IPS-11a (cell line): Measurements from ENCODE around the gene SLC47A2.
A peak's percentile ranks its signal among the peaks of the same experiment; 100 is the strongest.

ENCODE experiments used
- H3K4me3 ChIP-seq: one replicate; pipeline ENCODE4 v1.5.1; 2013; ENCODE audit warnings: low read depth, low read length, control low read depth

Gene SLC47A2

DNA sequence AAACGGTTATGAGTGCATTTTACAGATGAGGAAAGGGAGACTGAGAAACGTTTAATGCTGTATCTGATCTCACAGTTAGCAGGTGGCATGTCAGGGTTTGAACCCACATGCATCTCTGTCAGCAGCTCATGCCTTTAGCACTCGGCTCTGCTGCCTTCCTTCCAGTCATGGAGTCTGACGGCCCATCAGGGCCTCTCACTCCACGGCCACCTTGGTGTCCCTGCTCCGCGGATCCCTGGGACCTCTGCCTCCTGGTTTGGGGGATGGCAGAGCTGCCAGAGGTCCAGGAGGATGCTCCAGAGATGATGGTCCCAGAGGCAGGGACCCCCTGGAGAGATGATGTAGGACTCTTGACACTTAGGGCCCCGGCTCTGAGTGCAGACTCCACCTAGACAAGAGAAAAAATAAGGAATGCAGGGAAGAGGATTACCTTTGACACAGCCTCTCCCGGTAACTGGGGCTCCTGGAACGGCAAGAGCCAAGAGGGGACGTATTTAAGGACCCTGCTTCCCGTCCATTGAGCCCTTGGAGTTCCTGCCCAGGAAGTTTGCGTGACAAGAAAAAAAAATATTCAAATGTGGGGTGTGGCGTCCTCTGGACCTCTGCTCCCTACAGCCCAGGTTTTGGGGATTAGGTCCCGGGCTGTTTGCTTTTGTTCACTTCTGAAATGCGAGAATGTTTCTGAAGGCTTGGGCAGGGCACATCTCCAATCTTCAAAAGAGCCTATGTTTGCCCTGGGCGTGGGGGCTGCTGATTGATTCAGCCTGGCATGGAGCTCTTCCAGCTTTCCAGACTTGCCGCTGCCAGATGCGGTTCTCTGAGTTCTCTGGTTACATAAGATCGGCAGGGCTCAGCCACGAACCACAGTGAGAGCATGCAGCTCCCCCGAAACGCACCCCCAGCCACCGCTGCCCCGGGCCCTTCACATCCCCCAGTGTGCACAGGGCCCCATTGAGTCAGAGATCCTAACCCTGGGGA is 31.7 kb upstream of the SLC47A2 start, which contains the start of gene ALDH3A1:
Gene ALDH3A1, minus strand, starts transcription at position 470 of the 978 bp plus-strand sequence. CDS start 3,169 bp downstream, outside the sequence.
- H3K4me3 ChIP-seq = no peak within 1 kb of the TSS

DNA sequence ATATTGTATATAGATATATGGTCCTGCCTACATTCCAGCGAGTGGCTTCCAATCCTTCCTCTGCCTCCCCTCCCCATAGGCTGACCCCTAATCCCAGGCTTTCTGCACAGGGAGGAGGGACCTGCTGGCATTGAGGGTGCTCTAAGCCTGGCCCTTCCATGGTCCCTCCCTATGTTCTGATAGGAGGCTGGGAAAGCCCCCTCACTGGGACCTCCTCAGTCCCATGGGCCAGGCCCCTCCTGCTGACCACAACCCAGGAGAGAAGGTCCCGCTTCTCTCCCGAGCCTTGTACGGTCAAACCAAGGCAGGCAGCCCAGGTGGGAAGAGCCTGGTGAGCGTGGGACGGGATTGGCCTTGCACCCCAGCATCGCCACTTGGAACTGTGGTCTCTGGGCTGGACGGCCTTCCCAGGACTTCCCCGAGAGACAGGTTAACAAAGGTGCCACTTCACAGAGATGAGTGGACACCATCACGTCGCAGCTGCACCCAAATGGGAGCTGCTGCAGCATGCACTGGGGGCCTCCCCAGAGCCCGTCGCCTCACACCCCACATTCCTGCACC is 30.9 kb upstream of the SLC47A2 start:
- H3K4me3 ChIP-seq = no peak overlapping the region

DNA sequence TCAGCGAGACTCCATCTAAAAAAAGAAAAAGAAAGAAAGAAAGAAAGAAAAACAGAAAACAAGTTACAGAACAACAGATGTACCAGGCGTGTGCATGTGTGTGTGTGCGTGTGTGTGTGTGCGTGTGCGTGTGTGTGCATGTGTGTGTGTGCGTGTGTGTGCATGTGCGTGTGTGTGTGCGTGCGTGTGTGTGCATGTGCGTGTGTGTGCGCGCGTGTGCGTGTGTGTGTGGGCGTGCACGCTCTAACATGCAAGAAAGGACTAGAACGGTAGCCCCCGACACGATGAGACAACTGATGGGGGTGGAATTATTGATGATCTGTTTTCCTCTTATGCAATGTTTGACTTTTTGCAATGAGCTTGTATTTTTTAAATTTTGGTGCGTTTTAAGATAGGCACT is 30.1 kb upstream of the SLC47A2 start:
- no peak overlapping the region for H3K4me3 ChIP-seq

DNA sequence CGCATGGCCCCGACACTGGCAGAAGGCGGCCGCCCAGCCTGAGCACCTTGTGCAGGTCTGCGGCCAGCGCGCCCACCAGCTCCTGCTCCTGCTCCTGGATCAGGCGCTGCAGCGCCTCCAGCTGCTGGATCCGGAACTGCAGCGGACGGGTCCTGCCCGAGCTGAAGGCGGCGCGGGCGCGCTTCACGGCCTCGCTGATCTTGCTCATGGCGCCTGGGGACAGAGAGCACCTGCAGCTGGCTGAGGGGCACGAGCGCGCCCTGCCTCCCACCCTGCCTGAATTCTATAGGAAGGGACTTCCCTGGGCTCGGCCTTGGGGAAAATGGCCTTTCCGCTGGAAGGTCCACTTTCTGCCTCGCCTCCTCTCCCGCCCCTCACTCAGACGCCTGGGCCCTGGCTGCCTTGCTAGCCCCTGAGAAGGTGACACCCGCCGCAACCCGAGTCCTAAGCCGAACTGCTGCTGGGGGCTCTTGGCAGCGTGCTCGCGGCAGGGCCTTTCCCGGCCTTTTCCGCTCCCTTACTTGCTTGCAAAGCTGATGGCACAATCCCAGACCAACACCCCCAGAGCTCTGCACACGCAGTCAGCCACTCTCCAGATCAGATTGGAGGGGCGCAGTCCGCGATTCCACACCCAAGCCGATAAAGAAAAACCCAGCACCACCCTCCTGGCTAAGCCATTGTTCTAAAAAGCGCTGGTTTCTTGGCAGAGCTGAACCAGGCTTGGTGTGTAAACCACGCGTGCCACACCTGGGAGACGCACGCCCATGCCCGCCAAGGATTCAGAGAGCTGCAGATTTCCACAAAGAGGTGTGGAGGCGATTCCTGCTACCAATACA is 28.8 kb upstream of the SLC47A2 start:
- no peak overlapping the region for H3K4me3 ChIP-seq

DNA sequence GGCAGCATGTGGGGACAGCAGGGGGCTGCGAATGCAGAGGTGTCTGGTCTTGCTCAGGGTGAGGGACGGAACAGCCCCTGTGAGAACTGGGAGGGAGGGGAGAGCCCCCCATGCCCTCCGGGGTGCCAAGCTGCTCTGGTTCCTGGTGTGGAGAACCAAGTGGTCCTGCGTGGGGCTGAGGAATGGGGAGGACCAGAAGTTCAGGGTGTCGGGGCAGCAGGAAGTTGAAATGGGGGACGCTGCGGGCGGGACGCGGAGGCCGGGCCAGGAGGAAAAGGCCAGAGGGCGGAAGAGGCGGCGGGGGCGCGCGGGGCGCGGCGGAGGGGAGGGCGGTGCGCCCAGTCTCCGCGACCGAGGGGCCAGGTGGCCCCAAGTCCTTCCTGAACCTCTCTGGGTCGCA is 28.1 kb upstream of the SLC47A2 start:
- peak overlapping the region; percentile 14 for H3K4me3 ChIP-seq

DNA sequence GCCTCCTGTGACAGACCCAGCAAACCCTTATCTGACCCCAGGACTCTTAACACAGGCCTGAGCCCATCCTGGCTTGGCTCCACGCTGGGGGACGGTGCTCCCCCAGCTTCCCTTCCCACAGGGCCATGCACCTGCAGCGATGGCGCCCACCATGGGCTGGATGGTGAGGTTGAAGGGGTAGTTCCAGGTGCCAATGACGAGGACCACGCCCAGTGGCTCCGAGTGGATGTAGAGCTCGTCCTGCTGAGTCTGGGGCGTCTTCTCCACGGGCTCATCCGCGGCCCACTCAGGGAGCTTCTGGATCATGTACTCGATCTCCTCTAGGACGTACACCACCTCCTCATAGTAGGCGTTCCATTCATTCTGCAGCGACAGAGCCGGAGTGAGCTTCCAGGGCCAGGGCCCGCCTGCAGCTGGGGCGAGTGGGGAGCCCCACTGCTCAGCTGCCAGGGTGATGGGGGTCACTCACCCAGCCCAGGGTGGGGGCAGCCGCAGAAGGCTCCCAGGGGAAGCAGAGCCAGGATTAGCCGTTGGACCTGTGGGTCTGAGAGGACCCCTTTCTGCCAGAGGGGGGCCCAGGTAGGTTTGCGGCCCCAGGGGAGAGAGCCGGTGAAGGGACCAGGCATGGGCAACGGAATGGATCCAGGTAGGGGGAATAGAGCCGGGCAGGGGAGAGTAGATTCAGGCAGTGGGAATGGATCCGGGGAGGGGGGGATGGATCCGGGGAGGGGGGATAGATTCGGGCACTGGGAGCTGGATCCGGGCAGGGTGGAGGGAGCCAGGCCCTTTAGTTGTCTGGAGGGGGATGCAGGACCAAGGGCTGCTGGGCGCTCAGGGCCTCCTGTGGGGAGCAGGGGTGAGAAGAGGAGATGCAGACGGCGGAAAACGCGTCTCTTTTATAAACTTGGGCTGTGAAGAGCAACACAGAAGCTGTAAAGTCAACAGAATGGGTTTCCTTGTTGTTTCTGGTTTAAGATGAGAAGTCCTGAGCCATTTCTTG is 27.0 kb upstream of the SLC47A2 start:
- no peak overlapping the region for H3K4me3 ChIP-seq

DNA sequence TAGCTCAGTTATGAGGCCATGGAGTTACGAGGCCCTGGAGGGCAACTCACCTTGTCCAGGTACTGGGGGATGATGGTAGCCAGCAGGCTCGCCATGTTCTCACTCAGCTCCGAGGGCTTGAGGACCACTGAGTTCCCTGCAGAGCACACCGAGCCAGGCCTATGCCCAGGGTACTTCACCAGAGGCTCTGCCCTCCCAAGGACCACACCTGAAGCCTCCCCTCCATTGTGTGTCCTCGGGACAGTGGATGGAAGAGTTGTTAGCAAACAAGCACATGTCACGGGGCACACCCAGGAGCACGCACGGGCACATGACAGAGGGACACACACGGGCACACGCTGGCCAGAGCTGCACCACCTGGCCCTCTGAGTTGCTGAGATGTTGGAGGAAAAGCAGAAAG is 26.1 kb upstream of the SLC47A2 start:
- H3K4me3 ChIP-seq = no peak overlapping the region

DNA sequence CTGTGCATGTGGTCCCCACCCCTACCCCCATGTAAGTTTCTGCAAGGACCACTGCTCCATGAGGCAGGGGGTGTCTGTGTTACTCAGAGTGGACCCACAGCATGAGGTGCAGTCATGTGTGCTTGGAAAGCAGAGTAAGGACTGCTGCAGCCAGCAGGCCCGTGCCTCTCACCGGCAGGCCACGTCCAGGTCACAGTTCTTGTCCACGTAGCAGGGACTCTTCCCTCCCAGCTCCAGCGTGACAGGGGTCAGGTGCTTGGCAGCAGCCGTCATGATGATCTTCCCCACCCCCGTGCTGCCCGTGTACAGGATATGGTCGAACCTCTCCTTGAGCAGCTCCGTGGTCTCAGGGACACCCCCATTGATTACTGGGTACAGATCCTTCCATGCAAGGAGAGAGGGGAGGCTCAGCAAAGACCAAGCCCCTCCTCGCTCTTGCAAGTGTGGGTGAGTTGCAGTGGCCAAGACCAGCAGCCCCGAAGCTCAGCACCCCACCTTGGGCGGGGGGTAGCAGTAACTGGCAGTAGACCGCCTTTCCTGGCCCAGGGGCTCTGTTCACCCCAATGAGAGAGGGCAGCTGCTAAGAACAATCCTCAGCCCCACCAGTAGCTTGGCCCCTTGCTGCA is 25.6 kb upstream of the SLC47A2 start:
- no peak overlapping the region for H3K4me3 ChIP-seq

DNA sequence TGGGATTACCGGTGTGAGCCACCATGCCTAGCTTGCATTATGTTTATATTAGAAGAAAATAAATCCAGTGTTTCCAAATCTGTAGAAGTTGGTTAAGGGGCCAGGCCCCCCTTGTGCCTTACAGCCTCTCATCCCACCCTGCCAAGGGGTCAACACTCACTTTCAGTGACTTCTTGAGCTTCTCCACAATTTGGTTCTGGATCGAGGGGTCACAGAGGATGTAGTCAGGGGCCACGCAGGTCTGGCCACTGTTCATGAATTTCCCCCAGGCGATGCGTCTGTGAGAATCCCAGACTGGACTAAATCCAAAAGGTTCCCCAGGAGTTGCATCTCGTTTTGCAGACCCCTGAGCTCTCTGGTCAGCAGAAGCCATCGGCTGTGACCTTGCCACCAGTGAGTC is 24.5 kb upstream of the SLC47A2 start:
- H3K4me3 ChIP-seq = no peak overlapping the region

DNA sequence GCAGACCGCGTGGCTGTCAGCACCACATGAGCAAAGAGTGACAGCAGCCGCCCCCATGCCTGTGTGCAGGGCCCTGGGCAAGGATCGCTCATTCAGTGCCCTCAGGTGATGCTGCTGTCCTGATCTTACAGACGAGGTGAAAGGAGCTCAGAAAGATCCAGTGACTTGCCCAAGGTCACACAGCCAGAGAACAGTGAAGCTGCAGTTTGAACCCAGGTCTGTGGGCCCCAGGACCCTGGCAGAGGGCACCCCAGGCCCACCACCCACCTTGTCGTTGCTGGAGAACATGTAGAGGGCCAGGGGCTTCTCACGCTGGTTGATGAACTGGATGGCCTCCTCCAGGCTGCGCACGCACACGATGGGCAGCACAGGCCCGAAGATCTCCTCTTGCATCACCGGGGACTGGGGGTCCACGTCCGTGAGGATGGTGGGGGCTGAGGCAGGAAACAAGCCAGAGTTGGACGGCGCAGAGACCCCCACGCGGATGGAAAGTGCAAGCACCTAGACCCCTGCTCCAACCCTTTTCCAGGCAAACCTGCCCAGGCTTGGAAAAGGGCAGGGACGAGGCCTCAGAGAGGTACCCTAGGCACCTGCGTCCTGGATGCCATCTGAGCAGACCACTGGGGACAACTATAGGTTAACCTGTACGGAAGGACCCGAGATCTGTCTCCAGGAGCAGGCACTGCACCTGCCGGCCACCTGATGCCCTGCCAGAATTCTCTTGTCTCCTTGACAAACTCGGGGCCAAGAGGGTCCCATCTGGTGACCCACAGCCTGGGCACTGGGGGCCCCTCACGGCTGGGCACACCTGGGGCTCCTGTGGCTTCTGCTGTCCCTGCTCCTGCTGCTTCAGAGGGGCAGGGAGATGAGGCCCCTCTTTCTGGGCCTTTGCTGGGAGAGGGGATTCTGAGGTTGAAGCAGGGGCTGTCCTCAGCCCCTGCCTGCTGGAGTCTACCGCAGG is 23.1 kb upstream of the SLC47A2 start:
- no peak overlapping the region for H3K4me3 ChIP-seq

DNA sequence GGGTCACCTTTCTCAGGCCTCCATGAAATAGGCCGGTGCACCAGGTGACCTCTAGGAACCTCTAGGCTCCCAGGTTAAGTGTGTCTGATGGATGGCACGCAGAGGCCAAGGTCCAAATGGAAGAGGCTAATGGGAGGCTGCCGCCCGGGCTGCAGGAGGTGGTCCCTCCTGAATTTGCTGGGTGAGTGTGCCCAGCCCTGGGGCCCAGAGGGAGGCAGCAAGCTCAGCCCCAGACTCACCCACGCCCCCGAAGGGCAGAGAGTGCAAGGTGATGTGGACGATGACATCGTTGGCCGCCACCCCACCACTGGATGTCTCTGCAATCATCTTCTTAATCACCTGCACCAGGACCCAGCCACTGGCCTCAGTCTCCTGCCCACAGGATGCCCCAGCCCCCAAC is 22.4 kb upstream of the SLC47A2 start:
- no peak overlapping the region for H3K4me3 ChIP-seq

DNA sequence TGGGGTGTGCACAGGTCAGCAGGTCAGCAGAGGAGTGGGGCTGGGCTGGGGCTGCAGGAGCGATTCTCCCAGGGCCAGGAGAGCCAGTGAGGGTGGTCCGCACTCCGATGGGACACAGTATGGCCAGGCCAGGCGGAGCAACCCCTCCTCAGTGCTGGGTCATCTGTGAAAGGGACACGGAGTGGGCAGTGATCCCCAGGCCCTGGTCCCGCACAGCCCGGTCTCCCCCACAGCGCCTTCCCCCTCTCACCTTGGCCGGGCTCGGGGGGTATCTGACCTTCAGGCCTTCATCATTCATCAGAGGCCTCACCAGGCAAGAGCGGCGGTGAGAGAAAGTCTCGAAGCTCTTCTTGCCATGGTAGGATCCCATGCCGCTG is 21.7 kb upstream of the SLC47A2 start:
- H3K4me3 ChIP-seq = no peak overlapping the region

DNA sequence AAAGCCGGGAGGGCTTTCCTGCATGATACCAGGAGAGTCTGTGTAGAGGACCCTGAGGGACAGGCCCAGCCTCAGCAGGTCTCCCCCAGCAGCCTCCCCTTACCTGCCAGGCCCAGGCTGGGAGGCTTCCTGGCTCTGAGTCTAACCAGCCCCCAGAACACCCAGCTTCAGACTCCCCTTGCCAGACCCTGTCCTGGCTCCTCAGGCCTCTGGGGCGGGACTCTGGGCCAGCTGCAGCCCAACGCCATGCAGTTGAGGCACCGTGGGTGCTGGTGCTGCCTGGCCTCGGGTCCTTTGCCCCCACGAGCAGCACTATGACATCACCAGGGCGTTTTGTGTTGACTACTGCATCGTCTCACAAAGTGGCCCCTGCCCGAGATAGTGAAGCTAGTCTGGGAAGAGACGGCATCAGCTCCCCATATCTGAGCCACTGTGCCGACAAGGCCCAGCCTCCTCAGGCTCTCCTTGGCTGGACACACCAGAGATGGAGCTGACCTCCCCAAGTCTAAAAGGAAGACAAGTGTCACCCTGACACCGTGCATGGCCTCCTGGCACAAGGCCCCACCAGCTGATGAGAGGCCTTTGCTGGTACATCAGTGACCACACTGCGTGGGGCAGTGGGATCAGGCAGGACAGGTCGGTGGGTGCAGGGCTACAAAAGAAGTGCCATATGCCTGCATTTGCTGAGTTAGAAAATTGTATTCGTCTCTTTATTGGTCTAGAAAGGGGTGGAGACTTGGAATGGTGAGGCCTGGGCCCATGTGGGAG is 21.1 kb upstream of the SLC47A2 start:
- no peak overlapping the region for H3K4me3 ChIP-seq

DNA sequence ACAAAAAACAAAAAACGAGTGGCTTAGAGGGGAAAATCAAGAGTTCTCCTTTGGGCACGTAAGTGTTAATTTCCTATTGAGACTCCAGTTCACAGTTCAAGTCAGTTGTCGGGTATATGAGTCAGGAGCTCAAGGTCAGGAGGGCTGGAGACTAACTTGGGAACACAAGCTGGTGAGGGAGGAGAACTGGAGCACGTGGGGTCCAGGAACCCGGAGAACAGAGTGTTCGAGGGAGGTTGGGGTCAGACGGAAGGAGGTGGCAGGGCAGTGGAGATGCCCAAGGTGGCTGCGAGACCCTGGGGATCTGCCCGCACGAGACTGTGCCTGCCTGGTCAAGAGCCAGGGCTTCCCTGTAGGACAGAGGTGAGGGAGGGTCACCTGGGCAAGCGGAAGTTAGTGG is 19.7 kb upstream of the SLC47A2 start:
- no peak overlapping the region for H3K4me3 ChIP-seq

DNA sequence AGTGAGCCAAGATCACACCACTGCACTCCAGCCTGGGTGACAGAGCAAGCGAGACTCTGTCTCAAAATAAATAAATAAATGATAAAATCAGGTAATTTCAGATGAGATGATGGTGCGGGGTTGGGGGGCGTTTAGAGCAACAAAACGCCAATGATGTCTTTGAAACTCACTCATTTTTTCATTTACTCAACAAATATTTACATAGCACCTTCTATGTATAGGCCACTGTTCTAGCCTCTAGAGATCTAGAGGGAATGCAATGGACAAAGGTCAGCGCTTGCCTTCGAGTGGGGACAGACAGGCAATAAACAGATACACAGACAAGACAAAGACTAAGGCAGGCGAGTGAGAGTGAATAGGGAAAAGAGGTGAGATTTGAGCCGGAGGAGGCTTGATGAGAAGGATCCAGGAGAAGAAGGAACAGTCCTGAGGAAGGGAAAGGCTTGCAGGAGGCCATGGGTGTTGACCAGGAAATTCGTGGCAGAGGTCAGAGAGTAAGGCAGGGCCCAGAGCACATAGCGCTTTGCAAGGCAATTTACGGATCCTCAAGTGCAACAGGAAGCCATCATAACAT is 17.7 kb upstream of the SLC47A2 start:
- no peak overlapping the region for H3K4me3 ChIP-seq

DNA sequence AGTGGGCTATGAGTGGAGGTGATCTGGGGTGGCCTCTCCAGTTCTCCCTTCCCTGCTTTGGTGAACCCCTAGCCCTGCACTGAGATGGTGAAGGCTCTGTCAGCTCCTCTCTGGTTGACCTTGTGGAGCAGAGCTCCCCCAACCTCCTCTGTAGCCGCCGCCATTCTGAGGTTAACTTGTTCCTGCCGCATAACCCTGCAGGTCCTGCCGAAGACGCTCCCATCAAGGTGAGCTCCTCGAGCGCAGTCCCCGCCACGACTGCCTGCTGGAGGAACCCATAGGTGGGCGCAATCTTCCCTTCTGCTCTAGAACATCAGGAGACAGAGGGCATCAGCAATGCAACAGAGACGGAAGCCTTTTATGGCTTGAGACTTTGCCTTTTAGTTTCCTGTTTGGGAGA is 15.2 kb upstream of the SLC47A2 start:
- H3K4me3 ChIP-seq = no peak overlapping the region

DNA sequence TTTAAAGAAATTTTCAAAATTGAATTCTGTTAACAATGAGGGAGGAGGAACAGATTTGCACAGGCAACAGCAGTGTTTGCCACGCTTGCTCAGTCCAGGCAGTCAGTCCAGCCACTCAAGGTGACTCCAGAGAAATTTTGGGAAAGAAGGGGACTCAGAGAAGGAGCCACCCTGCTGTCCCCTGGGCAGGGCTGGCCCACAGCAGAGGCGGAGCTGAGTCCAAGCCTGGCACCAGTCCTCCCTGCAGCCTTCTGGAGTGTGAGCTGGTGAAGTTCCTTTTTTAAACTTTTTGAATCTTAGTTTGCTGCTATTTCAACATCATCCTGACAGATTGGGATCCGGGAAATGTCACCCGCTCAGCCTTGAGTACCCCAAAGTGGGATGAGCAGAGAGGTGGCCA is 14.5 kb upstream of the SLC47A2 start:
- H3K4me3 ChIP-seq = no peak overlapping the region

DNA sequence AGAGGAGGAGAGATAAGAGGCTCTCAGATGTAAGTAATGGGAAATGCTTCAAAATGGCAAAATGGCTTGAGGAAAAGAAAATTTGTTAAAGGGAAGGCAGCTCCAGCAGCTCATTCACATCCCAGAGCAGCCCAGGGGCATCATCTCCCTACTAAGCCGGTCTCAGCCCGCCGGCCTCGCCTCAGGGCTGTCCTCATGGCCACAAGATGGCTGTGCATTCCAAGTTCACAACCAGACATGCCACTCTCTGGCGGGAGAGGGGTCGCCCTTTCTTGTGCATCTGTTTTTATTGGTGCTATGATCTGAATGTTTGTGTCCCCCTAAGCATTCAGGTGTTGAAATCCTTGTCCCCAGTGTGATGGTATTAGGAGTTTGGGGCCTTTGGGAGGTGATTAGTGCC is 13.5 kb upstream of the SLC47A2 start:
- H3K4me3 ChIP-seq = no peak overlapping the region
